HCT116 (cell line): Measurements from ENCODE around the gene LY6G6C. TPM values are rescaled to one million over a fixed set of nuclear protein-coding genes. Genes with fewer than 3 reads are reported as not detected.

ENCODE experiments used
- ATAC-seq: fragments of 200-7000 bp; cut with Tn5 transposase; 2 replicates; pipeline ENCODE4 v1.9.1; 2020; ENCODE audit warnings: mild to moderate bottlenecking, moderate library complexity
- BruUV-seq: library from RNA; stranded (reverse); fragments of 400-500 nt; replicated peaks from 2 replicates; lab custom pipeline; 2021; lab: Mats Ljungman, UMichigan
- CTCF ChIA-PET: fragments of 300-600 bp; sonication (Branson Sonifier 250); formaldehyde crosslinking; loops from one replicate; lab custom pipeline; 2021; ENCODE audit warnings: antibody characterized with exemption; lab: Charles Lee
- POLR2A ChIA-PET: fragments of 300-600, 350-600 bp; sonication (Branson Sonifier 250); formaldehyde crosslinking; loops from one replicate; lab custom pipeline; 2021; ENCODE audit warnings: antibody characterized with exemption; lab: Charles Lee
- RAD21 ChIA-PET, 2 experiments: fragments of 300-600 bp; sonication (Branson Sonifier 250); formaldehyde crosslinking; loops; one replicate each; lab custom pipeline; 2023; ENCODE audit warnings: low total read pairs in 2 of 2; ENCODE audit not compliant: uncharacterized antibody in 2 of 2, unreplicated experiment in 2 of 2, low non-redundant PET in 1 of 2; lab: Charles Lee
- DNase-seq: peaks from one replicate; pipeline ENCODE4 v3.0.0-alpha.2; 2010; ENCODE audit warnings: low read depth, low spot score
- H2AFZ ChIP-seq: fragments of 200-600 bp; shearing (Covaris generic), sonication (generic); 2 replicates; pipeline ENCODE4 v1.6.1; 2017; ENCODE audit warnings: low read depth, mixed run types, mixed read lengths, antibody characterized with exemption, low read length; ENCODE audit not compliant: poor library complexity, severe bottlenecking
- H3K27ac ChIP-seq: 2 replicates; pipeline ENCODE4 v1.5.1; 2012; ENCODE audit warnings: low read depth, low read length
- H3K27me3 ChIP-seq: fragments of 200-600 bp; sonication (generic); 2 replicates; pipeline ENCODE4 v1.6.1; 2016; ENCODE audit warnings: mixed run types, low read length, mixed read lengths; ENCODE audit not compliant: insufficient read depth
- H3K36me3 ChIP-seq, 2 experiments: fragments of 200-500 bp in 1 of 2; fragments of 200-600 bp in 1 of 2; sonication (Bioruptor generic) in 1 of 2; sonication (generic) in 1 of 2; 2 replicates each; pipeline versions ENCODE4 v1.5.1 to v1.6.1; 2014 to 2016; ENCODE audit warnings: low read length in 2 of 2, inconsistent platforms in 1 of 2, mixed read lengths in 1 of 2, mixed run types in 1 of 2; ENCODE audit not compliant: insufficient read depth in 2 of 2, control insufficient read depth in 1 of 2
- H3K4me1 ChIP-seq, 2 experiments: fragments of 200-600 bp in 1 of 2; sonication (generic) in 1 of 2; 2 replicates each; pipeline versions ENCODE4 v1.5.1 to v1.6.1; 2012 to 2017; ENCODE audit warnings: low read length in 2 of 2, inconsistent platforms in 1 of 2, mild to moderate bottlenecking in 1 of 2, mixed read lengths in 1 of 2, mixed run types in 1 of 2, moderate library complexity in 1 of 2; ENCODE audit not compliant: insufficient read depth in 2 of 2, control insufficient read depth in 1 of 2
- H3K4me2 ChIP-seq: fragments of 200-600 bp; sonication (generic); 2 replicates; pipeline ENCODE4 v1.6.1; 2017; ENCODE audit warnings: mixed run types, low read length, mixed read lengths
- H3K4me3 ChIP-seq, 2 experiments: fragments of 200-600 bp in 1 of 2; sonication (generic) in 1 of 2; replicated peaks in 1 of 2; 2 replicates each; pipeline ENCODE4 v1.5.1; 2011 to 2016; ENCODE audit warnings: low read length in 2 of 2, control low read depth in 1 of 2, low read depth in 1 of 2, mild to moderate bottlenecking in 1 of 2, mixed read lengths in 1 of 2, mixed run types in 1 of 2
- H3K79me2 ChIP-seq: fragments of 200-600 bp; sonication (generic); 2 replicates; pipeline ENCODE4 v1.6.1; 2017; ENCODE audit warnings: mild to moderate bottlenecking, mixed run types, low read length, moderate library complexity, mixed read lengths; ENCODE audit not compliant: insufficient read depth
- H3K9ac ChIP-seq: fragments of 200-600 bp; sonication (generic); 2 replicates; pipeline ENCODE4 v1.6.1; 2016; ENCODE audit warnings: low read length, mixed read lengths
- H3K9me2 ChIP-seq: fragments of 200-600 bp; sonication (generic), shearing (Covaris generic); 2 replicates; pipeline ENCODE4 v1.6.1; 2017; ENCODE audit warnings: mixed run types, mild to moderate bottlenecking, moderate library complexity; ENCODE audit not compliant: insufficient read depth
- H3K9me3 ChIP-seq, 2 experiments: fragments of 200-500 bp in 1 of 2; fragments of 200-600 bp in 1 of 2; sonication (Bioruptor generic) in 1 of 2; sonication (generic) in 1 of 2; 2 replicates each; pipeline ENCODE4 v1.6.1; 2014 to 2017; ENCODE audit warnings: low read length in 2 of 2, mixed read lengths in 2 of 2, inconsistent platforms in 1 of 2, low read depth in 1 of 2, mild to moderate bottlenecking in 1 of 2, mixed run types in 1 of 2, moderate library complexity in 1 of 2; ENCODE audit not compliant: control insufficient read depth in 1 of 2, insufficient read depth in 1 of 2
- H4K20me1 ChIP-seq: fragments of 200-600 bp; sonication (generic), shearing (Covaris generic); 2 replicates; pipeline ENCODE4 v1.6.1; 2017; ENCODE audit warnings: mixed run types, mild to moderate bottlenecking, moderate library complexity; ENCODE audit not compliant: insufficient read depth
- ELF1 ChIP-seq: IDR thresholded peaks from 2 replicates; pipeline ENCODE4 v1.6.1; 2012; ENCODE audit warnings: low read depth, borderline replicate concordance
- POLR2A ChIP-seq: IDR thresholded peaks from 2 replicates; pipeline ENCODE4 v1.7.0; 2011; ENCODE audit warnings: borderline replicate concordance; ENCODE audit not compliant: insufficient read depth, insufficient read length; ENCODE audit errors: extremely low read depth
- REST ChIP-seq: IDR thresholded peaks from 2 replicates; pipeline ENCODE4 v1.6.1; 2012; ENCODE audit warnings: low read depth
- SIN3A ChIP-seq: IDR thresholded peaks from 2 replicates; pipeline ENCODE4 v1.6.1; 2012; ENCODE audit warnings: low read depth
- ZFX ChIP-seq: fragments of 450-650 bp; IDR thresholded peaks from 2 replicates; pipeline ENCODE4 v1.6.1; 2017
- intact Hi-C: fragments of 100-400 bp; cut with micrococcal nuclease; formaldehyde crosslinking; loops from 2 replicates; pipeline ENCODE4 v1.10.0; 2022
- total RNA-seq: library from RNA; stranded (reverse); gene quantifications from one replicate; pipeline ENCODE4 v1.2.1, GENCODE V29; 2021; ENCODE audit not compliant: unreplicated experiment

The LY6G6C gene
- total RNA-seq, 1 experiment from 2014 or later = 0.54 TPM

- TF ChIP-seq ZFX (no peak), ELF1 (no peak), REST (no peak), POLR2A (no peak), SIN3A (no peak)
- Histone ChIP-seq H3K4me2 (no peak overlapping the region), H3K4me3 (no peak overlapping the region), H2AFZ (no peak overlapping the region), H3K9ac (no peak overlapping the region), H3K27ac (no peak overlapping the region), H3K4me1 (peaks cover 8 to 21% of the 10 kb centered on the region in 2 experiments; a peak in 3 of 4 replicates), H3K9me3 (no peaks in the 10 kb centered on the region), H3K27me3 (no peaks in the 10 kb centered on the region), H3K9me2 (no peaks in the 10 kb centered on the region), H3K79me2 (peaks cover 13% of the 10 kb centered on the region), H4K20me1 (no peaks in the 10 kb centered on the region), H3K36me3 (no peaks in the 10 kb centered on the region)
- ATAC-seq (no peak), DNase-seq (no peak)
- intact Hi-C loops = no loop called here
- ChIA-PET POLR2A (no interaction called here), CTCF (no interaction called here), RAD21 (no interaction called here)
- no TSS peak for BruUV-seq
These were observed 15.6 kb downstream of the LY6G6C start for GRCh38 chr6:31705931-31706330.
